ENCODE data around the gene TUBGCP2.
"Not testable (repeated sequence)": the region's sequence is repeated elsewhere in the genome, so short reads cannot be mapped to it uniquely, and the experiment has no call there.

Gene TUBGCP2

GRCh38 chr10:133235265-133235855 lies 73.3 kb downstream of the TUBGCP2 start:
- in situ Hi-C loops (cut with MboI; ENCODE audit: low sequenced_read_pairs) = no loop called here

- in situ Hi-C loops (cut with MboI; ENCODE audit: low sequenced_read_pairs) = not testable (repeated sequence)
These were observed 73.9 kb downstream of the TUBGCP2 start for GRCh38 chr10:133234796-133235195.

- in situ Hi-C loops (cut with MboI; ENCODE audit: low sequenced_read_pairs) = no loop called here
These were observed 76.6 kb downstream of the TUBGCP2 start for GRCh38 chr10:133231946-133232574.

- in situ Hi-C loops (cut with MboI; ENCODE audit: low sequenced_read_pairs) = no loop called here
These were observed 77.3 kb downstream of the TUBGCP2 start for GRCh38 chr10:133231244-133231945.

- in situ Hi-C loops (cut with MboI; ENCODE audit: low sequenced_read_pairs) = no loop called here
These were observed 78.1 kb downstream of the TUBGCP2 start for GRCh38 chr10:133230387-133231195.

GRCh38 chr10:133230044-133230361 lies 78.7 kb downstream of the TUBGCP2 start, which contains the start of gene UTF1:
Gene UTF1, plus strand, starts transcription at chr10:133230217. Its CDS starts 72 bp downstream, at chr10:133230289.
- in situ Hi-C loops (cut with MboI; ENCODE audit: low sequenced_read_pairs) = no loop called here

- in situ Hi-C loops (cut with MboI; ENCODE audit: low sequenced_read_pairs) = no loop called here
These were observed 79.2 kb downstream of the TUBGCP2 start for GRCh38 chr10:133229265-133230043.
